Lung (tissue), 12 donors: Measurements from ENCODE around the gene ELOVL4. TPM values are rescaled to one million over a fixed set of nuclear protein-coding genes. Genes with fewer than 3 reads are reported as not detected.

Experiments used
- ATAC-seq: fragments of 200-7000 bp; cut with Tn5 transposase; one replicate; pipeline ENCODE4 v1.9.1; 2020; ENCODE audit warnings: moderate number of reproducible peaks; ENCODE audit not compliant: insufficient read depth, low FRiP score
- DNase-seq, 3 donors: peaks; one replicate each; pipeline ENCODE4 v3.0.0-alpha.2; 2013 to 2017
- H3K27ac ChIP-seq, 2 donors: one replicate each; pipeline ENCODE4 v1.5.1; 2013; ENCODE audit warnings: mild to moderate bottlenecking in 2 of 2, moderate library complexity in 2 of 2, control low read depth in 1 of 2, inconsistent platforms in 1 of 2, low read depth in 1 of 2, low read length in 1 of 2
- H3K27me3 ChIP-seq, 3 donors: one replicate each; pipeline ENCODE4 v1.5.1; 2013; ENCODE audit warnings: low read length in 2 of 3; ENCODE audit not compliant: control insufficient read depth in 3 of 3, insufficient read depth in 3 of 3
- H3K36me3 ChIP-seq, 4 donors: one replicate each; pipeline ENCODE4 v1.5.1; 2013; ENCODE audit warnings: low read length in 4 of 4, mild to moderate bottlenecking in 1 of 4, moderate library complexity in 1 of 4; ENCODE audit not compliant: control insufficient read depth in 4 of 4, insufficient read depth in 4 of 4
- H3K4me1 ChIP-seq, 5 donors: one replicate each; pipeline ENCODE4 v1.5.1; 2013; ENCODE audit warnings: low read length in 5 of 5, mild to moderate bottlenecking in 2 of 5, moderate library complexity in 1 of 5; ENCODE audit not compliant: control insufficient read depth in 5 of 5, insufficient read depth in 5 of 5
- H3K4me3 ChIP-seq: one replicate; pipeline ENCODE4 v1.5.1; 2013; ENCODE audit warnings: mild to moderate bottlenecking, control low read depth, moderate library complexity
- H3K9ac ChIP-seq, 2 donors: one replicate each; pipeline ENCODE4 v1.5.1; 2013; ENCODE audit warnings: low read length in 2 of 2, control low read depth in 1 of 2; ENCODE audit not compliant: insufficient read depth in 1 of 2
- H3K9me3 ChIP-seq, 4 donors: one replicate each; pipeline ENCODE4 v1.5.1; 2013; ENCODE audit warnings: low read length in 3 of 4, mild to moderate bottlenecking in 1 of 4, moderate library complexity in 1 of 4; ENCODE audit not compliant: control insufficient read depth in 4 of 4, insufficient read depth in 3 of 4
- WGBS, 2 donors: extraction: QIAGEN DNeasy Blood & Tissue Kit; methylation state at CpG; one replicate each; pipeline ENCODE4 v1.1.7; 2013; 5-methylcytosine and 5-hydroxymethylcytosine counted together
- polyA plus RNA-seq, 2 donors: library from polyadenylated mRNA; stranded (reverse); fragments of 200-250 nt; gene quantifications; one replicate each; pipeline ENCODE4 v1.2.1, GENCODE V29; 2013
- total RNA-seq, 2 donors: library from RNA; depleted of rRNA in 1 of 2; stranded (reverse); fragments of >200 nt in 1 of 2; gene quantifications; one replicate each; pipeline ENCODE4 v1.2.1, GENCODE V29; 2014 to 2021
- TF ChIP-seq, protein P1 (sequence below): IDR thresholded peaks from 2 replicates; pipeline ENCODE4 v1.5.1; 2012; ENCODE audit warnings: mild to moderate bottlenecking; ENCODE audit errors: control extremely low read depth, extremely low read depth
- donor health status: control.
- donor health status: control.
- donor health status: Bipolar disorder and iron deficiency.
- donor health status: healthy.
- donor health status: DM: yes; HTN: yes; CAD: no.

ELOVL4 gene
- total and polyA plus RNA-seq, 4 donors: 0.22 to 1.4 (median 0.26) TPM

DNA sequence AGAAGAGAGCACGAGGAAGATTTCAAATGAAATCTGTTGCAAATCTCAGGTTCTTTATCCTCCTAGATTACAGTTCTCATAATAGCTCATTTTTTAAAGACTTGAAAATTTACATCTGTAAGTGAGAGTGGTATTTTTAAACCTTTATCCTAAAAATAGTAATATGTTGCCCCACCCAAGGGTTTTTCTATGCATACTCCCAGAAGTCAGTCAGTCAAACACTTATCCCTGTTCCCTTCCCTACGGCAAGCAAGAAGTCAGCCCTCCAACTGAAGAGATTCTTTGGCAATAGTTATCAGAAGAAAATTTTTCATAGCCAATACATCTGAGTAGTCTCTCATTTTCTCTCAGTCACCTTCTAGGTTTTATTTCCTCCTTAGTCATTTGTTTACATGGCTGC, 24.1 kb downstream of the ELOVL4 start:
- no peaks in the 10 kb centered on the region for H3K4me1 ChIP-seq
- no peaks in the 10 kb centered on the region for H3K9me3 ChIP-seq
- ATAC-seq (no peak), DNase-seq (no peak)
- no peaks in the 10 kb centered on the region for H3K36me3 ChIP-seq
- H3K9ac ChIP-seq: no peak overlapping the region
- H3K27me3 ChIP-seq: no peaks in the 10 kb centered on the region
- no peak overlapping the region for H3K27ac ChIP-seq
- WGBS, 2 donors: 84 to 91% methylated on average over 2 of the region's 2 CpGs
- H3K4me3 ChIP-seq: no peak overlapping the region
- TF ChIP-seq, protein P1, sequence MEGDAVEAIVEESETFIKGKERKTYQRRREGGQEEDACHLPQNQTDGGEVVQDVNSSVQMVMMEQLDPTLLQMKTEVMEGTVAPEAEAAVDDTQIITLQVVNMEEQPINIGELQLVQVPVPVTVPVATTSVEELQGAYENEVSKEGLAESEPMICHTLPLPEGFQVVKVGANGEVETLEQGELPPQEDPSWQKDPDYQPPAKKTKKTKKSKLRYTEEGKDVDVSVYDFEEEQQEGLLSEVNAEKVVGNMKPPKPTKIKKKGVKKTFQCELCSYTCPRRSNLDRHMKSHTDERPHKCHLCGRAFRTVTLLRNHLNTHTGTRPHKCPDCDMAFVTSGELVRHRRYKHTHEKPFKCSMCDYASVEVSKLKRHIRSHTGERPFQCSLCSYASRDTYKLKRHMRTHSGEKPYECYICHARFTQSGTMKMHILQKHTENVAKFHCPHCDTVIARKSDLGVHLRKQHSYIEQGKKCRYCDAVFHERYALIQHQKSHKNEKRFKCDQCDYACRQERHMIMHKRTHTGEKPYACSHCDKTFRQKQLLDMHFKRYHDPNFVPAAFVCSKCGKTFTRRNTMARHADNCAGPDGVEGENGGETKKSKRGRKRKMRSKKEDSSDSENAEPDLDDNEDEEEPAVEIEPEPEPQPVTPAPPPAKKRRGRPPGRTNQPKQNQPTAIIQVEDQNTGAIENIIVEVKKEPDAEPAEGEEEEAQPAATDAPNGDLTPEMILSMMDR: no peak

DNA sequence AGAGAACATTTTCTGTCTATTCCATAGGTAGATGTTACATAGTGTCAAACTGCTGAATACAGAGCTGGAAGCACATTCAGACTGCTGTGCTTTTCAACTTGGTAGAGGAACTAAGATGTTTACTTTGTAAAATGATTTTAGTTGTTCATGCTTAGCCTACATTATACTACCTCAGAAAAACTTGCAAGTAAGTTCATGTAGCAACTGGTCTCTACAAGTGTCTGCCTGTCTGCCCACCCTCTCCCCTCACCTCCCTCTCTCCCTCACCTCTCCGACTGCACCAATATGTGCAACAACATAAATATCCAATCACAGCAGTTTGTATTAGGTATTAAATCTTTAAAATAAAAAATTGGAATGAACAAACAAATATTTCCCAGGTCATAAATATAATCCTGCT, 25.3 kb downstream of the ELOVL4 start:
- Histone ChIP-seq H3K27ac (no peak overlapping the region), H3K4me1 (no peaks in the 10 kb centered on the region), H3K4me3 (no peak overlapping the region), H3K36me3 (no peaks in the 10 kb centered on the region), H3K9me3 (no peaks in the 10 kb centered on the region), H3K9ac (no peak overlapping the region), H3K27me3 (no peaks in the 10 kb centered on the region)
- no peak for DNase-seq
- ATAC-seq: no peak
- WGBS, 2 donors: 65 to 88% methylated on average over 1 of the region's 1 CpG
- TF ChIP-seq, protein P1: no peak

DNA sequence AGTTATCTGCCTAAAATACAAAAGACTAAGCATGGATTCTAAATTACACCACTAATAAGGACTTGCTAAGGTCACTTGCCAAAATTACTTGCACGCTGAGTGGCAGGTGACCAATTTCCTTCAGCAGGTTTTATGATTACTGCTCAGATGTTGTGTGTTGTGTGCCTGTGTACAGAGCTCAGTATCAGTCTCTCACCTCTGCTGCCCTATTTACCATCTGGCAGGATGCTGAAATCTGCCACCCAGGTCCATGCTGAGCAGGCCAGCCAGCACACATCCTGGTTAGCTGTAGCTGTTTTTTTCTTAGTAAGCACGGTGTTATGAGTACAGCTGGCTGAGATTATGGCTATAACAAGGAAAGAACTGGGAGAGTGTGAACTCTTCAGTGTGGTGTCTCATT, 34.0 kb downstream of the ELOVL4 start:
- Histone ChIP-seq H3K27ac (no peak overlapping the region), H3K36me3 (no peaks in the 10 kb centered on the region), H3K4me1 (no peaks in the 10 kb centered on the region), H3K9ac (no peak overlapping the region), H3K27me3 (no peaks in the 10 kb centered on the region), H3K4me3 (no peak overlapping the region), H3K9me3 (no peaks in the 10 kb centered on the region)
- WGBS, 2 donors: 47 to 61% methylated on average over 2 of the region's 2 CpGs
- no peak for ATAC-seq
- TF ChIP-seq, protein P1: no peak
- DNase-seq: no peak

DNA sequence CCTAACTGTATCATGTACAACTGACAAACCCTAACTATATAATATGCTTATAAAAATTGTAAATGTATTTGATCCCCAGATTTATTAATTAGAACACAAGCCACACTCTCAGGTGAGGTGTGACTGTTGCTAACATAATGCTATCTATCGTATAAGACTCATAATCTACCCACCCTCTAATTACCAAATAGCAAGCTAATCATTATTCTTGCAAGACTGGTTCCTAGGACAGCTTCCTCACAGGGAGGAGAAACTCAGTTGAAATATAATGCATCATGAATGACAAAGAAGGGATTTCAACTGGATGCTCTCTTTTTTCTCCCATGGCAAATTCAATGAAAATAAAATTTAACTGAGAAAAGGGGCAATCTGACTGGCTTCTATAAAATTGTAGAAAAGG, 35.4 kb downstream of the ELOVL4 start:
- TF ChIP-seq, protein P1: no peak
- no peak for DNase-seq
- Histone ChIP-seq H3K9me3 (no peaks in the 10 kb centered on the region), H3K4me3 (no peak overlapping the region), H3K9ac (no peak overlapping the region), H3K36me3 (no peaks in the 10 kb centered on the region), H3K27ac (no peak overlapping the region), H3K27me3 (no peaks in the 10 kb centered on the region), H3K4me1 (peaks cover 0 to under 1% (median 0%) of the 10 kb centered on the region in 5 donors)
- 64 to 73% methylated on average over 1 of the region's 1 CpG for WGBS, 2 donors
- ATAC-seq: no peak
